ENCODE measurements around the gene TMEM101.
"Not testable (repeated sequence)": the region's sequence is repeated elsewhere in the genome, so short reads cannot be mapped to it uniquely, and the experiment has no call there.

TMEM101 gene

GRCh38 chr17:43972444-43973212, 42.1 kb downstream of the TMEM101 start:
- DNase-seq = not testable (repeated sequence)

- not testable (repeated sequence) for DNase-seq
Measured at GRCh38 chr17:43971436-43971835, 43.3 kb downstream of the TMEM101 start.

- DNase-seq = no peak
Measured at GRCh38 chr17:43970366-43970765, 44.4 kb downstream of the TMEM101 start.

- no peak for DNase-seq
Measured at GRCh38 chr17:43967251-43967875, 47.4 kb downstream of the TMEM101 start.

- DNase-seq = no peak
Measured at GRCh38 chr17:43966276-43966675, 48.5 kb downstream of the TMEM101 start.

GRCh38 chr17:43962479-43962878, 52.3 kb downstream of the TMEM101 start:
- DNase-seq = no peak

- no peak for DNase-seq
Measured at GRCh38 chr17:43961954-43962353, 52.8 kb downstream of the TMEM101 start.

GRCh38 chr17:43961292-43961691, 53.5 kb downstream of the TMEM101 start:
- not testable (repeated sequence) for DNase-seq
